ENCODE measurements around the gene GSG1L.

Gene GSG1L

DNA sequence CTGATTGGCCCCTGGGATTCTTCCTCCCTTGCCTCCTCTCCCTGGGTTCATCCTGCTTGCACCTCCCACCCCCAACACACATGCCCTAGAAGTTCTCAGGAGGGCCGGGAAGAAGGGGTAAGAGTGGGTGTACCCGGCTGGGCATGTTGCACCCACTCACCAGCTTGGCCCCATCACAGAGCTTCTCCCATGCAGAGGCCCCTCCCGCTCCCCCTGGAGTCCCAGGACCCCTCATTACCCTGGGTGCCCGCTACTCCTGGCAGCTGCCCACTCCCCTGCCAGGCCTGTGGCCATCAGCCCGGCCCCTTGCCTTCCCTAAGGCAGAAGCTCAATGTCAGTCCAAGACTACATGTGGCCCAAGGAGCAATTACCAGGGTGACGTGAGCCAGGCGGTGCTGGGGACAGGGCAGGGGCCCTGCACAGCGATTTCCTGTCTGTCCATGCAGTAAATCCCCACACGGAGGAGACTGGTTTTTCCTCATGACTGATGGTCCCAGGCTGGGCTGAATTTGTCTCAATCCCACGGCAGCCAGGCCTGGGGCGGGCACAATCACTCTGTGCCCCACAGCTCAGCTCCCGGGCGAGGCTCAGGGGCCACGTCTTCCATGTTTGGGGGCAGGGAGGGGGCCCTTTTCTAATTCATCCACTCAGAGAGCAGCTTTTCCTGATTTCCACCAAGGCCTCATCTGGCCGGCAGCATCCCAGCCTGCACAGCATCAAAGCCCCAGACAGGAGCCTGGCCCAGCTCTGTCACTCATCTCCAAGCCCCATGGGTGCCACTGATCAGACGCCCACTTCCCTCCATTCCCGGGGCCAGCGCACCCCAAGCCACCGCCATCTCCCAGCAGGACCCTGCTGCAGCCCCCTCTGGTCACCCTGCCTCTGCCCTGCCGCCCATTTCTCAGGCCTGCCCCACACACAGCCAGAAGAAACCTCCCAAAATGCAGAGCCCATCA lies 278.9 kb downstream of the GSG1L start:
- FAIRE-seq = no peak

DNA sequence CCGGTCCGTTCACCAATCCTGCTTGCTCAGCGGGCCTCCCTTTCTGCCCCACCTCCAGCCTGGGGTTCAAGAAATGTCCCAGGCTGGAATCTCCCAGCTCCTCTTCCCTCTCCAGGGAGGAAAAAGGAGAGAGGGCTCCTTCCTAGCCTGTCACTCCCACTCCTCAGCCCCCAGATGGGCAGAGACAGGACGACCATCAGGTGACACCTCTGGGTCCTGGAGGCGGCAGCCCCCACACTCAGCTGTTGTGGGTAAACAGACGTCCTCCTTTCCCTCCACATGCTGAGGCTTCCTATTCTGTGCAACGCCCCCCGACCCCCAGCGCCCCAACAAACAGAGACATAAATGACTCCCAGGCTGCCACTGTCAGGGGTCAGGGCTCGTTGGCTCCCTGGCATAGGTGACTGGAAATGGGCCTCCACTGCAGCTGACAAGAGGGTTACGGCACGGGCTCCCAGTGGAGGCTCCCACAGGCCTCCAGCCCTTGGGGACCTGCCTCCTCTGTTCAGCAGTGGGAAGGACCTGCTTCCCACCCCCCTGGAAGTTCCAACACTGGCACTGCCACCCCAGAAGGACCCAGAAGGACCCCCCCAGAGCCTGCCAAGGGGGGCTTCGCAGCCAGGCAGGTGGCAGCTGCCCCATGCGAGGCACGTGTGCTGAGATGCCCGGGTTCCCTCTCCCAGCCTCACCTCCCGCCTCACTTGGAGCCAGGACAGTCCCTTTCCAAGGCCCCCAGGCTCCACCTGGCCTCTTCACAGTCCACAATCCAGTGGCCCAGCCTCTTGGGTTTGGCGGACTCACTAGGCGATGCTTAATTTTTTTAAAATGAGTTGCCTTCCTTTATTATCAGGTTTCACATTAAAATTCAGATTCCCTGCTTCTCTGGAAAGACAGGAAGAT lies 281.3 kb downstream of the GSG1L start:
- no peak for FAIRE-seq

DNA sequence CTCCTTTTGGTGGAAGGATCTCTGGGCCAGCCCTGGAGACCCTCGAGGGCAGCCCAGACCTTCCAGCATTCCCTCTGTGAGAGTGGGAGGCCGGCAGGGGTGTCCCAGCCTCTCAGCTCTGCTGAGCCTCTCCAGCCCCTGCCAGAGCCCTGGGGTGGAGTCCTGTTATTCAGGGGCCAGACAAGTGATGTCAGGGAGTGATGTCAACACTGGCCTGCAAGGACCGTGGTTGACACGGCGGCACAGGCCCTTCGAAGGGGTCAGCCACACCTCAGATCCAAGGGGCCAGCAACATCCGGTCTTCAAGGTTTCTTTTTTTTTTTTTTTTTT lies 282.4 kb downstream of the GSG1L start:
- no peak for FAIRE-seq

DNA sequence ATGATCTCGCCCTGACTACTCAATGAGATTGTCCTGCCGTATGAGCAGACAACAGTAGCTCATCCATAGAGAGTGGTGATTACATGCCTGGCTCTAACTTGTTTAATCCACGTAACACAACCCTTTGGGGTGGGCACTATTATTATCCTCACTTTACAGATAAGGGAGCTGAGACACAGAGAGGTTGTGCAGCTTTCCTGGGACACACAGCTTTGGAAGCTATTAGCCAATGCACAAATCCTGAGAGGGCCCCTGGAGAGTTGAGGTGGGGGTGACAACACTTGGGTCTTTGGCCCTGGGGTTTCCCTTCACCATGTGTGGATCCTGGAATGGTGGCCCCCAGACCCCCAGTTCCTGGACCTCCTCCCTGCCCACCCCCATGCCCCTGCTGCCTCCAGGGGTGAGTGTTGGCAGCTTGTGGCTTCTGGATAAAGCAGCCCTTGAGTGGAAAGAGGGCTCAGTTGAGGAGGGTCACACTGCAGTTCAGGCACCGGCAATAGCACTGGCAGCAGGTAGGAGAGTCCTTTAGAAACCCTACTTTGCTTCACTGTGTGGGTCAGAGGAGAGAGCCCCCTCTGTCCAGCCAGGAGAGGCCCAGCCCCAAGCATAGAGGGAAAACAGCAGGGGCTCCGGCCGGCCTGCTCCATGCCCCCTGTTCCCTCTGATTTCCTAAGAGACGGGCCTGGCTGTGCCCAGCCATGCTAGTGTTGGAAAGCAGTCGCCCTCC lies 282.9 kb downstream of the GSG1L start:
- FAIRE-seq = no peak

DNA sequence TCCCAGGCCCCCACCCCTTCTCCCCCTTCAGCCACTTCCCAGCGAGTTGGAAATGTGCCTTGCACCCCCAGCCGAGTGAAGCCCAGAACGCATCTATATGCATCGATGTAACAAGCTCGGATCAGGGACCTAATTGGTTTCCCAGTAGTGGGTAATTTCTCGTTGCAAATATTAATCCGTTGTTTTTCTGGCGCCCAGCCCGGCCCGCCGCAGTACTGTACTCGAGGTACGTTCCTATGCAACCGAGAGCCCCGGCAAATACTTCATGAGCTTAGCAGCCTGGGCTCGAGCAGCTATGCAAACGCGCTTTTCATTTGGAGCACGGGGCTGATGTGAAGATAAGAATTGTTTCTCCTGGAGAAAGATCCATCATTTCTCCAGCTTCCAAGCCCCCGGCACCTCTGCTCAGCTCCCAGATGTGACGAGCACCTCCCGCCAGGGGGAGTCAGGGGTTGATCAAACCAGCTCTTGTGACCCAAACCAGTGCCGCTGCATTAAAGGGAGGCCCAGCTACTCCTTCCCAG lies 283.8 kb downstream of the GSG1L start:
- FAIRE-seq = no peak

DNA sequence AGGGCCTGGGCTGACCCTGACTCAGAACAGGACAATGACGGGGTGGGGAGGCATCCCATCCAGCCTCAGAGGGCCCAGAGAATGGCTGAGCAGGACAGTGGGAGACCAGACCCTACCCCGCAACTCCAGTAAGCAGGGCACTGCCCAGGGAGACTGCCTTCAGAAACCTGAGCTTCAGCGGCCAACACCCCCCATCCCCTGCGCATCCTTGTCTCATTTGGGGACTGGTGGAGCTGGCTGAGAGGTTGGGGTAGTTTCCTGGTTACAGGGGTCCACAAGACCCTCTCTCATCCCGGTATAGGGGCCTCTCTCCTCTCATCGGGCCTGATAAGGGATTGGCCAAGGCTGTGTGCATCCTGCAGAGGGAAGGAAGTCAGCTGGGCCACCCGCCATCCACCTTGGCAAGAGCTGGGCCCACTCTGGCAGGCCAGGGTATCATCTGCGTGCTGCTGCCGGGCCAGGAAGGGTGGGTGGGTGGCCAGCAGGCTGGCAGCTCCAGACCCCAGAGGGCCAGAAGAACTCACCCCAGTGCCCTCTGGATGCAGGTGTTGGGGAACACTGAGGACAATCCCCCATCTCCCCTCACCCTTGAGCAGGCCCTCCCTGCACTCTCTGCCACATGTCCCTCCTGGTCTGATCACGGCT lies 284.5 kb downstream of the GSG1L start:
- FAIRE-seq = no peak

DNA sequence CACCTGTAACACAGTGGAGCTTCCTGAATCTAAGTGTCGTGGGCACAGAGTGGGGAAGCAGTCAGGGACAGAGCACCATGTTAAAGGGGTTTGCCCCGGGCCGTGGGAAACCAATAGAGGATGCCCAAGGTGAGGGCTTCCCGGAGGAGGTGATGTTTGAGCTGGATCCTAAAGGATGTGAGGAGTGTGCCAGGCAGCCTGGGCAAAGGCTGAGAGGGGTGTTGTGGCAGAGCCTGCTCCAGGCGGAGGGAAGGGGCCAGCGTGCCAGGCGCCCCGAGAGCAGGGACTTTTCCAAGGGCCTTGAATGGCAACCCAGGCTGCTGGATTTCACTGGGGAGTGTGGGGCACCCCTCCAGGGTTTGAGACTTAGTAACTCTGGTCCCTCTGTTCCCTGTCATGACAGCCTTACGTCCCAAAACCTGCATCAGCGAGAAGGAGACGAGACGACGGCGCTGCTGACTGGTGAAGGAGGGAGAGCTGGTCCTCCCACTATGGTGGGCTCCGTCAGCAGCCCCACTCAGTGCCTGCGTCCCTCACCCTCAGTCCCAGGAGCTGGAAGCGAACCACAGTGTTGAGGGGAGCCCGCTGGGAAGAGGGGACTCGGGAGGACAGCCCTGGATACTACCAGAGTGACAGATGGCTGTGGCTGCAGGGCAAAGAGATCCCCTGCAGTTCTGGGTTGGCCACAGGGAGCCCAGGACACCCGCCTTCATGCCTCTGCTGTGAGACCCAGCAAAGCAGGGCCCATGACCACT lies 285.2 kb downstream of the GSG1L start:
- FAIRE-seq = no peak

DNA sequence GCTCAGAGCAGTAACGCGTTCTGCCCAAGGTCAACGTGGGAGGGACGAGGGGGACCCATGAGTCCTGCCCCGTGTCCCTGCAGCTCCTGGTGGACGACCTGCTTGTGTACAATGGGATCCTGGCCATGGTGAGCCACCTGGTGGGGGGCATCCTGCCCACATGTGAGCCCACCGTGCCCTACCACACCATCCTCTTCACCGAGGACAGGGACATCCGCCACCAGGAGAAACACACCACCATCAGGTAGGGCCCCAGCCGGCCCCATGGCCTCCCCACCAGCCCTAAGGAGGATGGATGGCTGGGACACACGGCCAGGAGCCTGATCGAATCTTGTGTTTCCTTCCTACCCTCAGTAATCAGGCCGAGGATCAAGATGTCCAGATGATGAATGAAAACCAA lies 286.0 kb downstream of the GSG1L start:
- no peak for FAIRE-seq

DNA sequence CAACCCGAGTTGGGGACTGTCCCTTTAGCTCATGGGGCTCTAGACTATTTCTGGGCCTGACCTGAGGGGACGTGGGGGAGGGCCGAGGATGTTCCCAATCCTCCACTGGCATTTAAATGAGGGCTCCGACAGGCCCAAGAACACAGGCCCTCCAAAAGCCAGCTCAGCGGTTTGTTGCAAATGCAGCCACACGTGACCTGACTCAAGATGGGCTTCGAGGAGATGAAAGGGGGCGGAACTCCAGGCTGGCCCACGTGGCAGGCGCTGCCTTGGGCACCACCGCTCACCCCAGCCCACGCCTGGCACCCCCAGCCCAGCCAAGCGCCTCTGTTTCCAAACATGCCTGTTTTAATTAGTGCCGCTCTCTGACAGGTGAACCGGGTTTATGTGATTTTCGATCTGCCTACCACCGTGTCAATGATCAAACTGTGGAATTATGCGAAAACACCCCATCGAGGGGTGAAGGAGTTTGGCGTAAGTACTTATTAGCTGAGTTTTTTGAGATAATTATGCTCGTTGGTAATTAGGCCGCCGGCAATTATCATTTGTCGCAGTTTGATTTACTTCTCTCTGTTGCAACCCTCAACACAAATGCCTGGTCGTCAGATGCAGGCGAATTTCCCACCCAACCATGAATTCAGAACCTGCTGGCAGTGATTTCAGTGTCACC lies 286.8 kb downstream of the GSG1L start:
- FAIRE-seq = no peak

DNA sequence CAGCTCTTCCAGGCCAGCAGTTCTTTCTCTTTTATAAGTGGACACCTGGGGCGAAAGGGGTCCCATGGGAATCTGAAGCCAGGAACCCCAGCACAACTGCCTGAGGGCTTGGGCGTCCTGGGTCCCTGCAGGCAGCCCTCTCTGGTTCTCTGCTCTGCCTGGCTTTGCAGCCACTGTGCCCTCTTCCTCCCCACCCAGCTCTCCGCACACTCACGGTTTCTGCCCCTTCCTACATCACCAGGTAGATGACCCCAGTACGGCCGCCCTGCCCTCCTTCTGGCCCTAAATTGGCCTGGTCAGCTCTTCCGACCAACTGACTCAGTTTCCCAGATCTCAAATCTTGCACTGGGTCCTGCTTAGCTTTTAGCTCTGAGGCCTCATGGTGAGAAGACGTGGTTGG lies 288.3 kb downstream of the GSG1L start:
- no peak for FAIRE-seq

DNA sequence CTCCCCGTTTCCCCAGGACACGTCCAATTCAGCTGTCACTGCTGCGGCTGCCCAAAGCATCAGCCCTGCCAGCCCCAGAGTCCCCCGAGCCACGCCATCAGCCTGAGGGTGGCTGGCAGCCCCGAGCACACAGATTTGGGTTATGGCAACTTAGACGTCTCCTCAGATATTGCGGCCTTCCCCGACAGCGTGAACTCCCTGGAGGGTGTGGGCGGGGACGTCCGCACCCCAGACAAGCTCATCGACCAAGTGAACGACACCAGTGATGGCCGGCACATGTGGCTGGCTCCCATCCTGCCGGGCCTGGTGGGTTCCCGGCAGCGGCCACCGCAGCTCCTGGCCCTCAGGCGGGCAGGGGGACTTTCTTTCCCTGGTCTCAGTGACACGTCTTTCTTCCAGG lies 288.7 kb downstream of the GSG1L start:
- FAIRE-seq = no peak

DNA sequence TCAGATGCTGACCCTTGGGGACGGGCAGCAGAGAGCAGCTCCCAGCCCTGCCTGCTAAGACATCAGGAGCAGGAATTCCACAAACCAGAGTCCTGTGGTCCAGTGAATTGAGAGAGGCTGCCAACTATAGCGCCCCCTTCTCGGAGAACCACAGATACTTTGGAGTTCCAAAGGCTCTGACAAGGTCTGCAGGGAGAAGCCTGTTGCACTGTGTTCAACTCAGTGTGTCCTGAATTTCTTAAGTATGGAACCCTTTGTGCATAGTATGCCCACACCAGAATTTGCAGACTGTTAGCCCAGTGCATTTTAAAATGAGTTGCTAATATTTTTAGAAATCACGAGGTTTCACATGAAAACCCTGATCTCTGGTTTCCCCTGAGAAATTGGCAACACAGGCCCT lies 290.2 kb downstream of the GSG1L start:
- no peak for FAIRE-seq

DNA sequence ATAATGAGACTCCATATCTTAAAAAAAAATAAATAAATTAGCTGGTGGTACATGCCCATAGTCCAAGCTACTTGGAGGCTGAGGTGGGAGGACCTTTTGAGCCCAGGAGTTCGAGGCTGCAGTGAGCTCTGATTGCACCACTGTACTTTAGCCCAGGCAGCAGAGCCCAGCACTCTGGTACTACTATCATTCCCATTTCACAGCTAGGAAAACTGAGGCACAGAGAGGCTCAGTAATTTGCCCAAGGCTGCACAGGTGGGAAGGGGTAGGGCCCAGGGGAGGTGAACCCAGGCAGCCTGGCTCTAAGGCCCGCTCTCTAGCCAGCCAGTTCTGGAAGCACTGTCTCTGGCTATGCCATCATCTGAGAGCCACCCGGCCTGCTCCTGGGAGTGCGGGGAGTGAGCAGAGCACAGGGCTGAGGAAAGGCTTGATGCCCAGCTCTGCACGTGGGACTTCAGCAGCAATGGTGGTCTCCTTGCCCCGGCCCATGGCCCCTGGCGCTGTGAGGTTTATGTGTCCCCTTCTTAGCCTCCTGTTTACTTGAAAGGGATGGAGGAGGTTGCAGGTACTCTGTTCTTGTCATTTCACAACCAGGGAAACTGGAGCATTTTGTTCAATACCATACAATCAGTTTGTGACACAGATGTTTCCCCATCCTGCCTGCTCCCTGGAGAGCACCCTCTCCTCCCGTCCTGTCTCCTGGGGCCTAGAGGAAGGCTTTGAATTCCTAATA lies 291.3 kb downstream of the GSG1L start:
- FAIRE-seq = no peak

DNA sequence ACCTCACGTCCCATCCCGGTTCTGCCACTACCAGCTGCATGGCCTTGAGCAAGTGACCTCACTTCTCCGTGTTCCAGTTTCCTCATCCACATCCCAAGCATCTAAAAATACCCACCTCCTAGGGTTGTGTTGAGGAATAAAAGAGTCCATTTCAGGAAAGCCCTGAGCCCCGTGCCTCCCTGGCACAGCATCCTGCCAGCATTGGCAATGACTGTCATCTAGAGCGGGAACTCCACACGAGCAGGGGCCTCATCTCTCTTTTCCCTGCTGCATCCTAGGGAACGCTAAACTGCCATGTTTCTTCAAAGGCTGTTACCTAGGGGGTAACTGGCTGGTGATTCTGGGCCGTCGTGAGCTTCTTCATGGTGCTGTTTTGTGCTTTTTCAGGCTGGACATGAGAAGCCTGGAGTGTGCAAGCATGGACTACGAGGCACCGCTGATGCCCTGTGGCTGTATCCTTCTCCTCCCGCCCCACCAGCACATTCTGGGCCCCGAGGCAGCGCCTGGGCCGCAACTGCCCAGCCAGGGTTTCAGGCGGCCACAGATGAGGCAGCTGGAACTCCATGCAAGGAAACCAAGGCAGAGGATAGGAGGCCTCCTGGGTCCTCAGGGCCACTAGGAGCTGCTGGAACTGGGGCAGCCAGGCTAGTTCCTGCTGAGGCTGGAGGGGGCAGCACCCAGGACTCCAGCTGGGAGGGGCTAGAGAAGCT lies 292.2 kb downstream of the GSG1L start:
- FAIRE-seq = no peak

DNA sequence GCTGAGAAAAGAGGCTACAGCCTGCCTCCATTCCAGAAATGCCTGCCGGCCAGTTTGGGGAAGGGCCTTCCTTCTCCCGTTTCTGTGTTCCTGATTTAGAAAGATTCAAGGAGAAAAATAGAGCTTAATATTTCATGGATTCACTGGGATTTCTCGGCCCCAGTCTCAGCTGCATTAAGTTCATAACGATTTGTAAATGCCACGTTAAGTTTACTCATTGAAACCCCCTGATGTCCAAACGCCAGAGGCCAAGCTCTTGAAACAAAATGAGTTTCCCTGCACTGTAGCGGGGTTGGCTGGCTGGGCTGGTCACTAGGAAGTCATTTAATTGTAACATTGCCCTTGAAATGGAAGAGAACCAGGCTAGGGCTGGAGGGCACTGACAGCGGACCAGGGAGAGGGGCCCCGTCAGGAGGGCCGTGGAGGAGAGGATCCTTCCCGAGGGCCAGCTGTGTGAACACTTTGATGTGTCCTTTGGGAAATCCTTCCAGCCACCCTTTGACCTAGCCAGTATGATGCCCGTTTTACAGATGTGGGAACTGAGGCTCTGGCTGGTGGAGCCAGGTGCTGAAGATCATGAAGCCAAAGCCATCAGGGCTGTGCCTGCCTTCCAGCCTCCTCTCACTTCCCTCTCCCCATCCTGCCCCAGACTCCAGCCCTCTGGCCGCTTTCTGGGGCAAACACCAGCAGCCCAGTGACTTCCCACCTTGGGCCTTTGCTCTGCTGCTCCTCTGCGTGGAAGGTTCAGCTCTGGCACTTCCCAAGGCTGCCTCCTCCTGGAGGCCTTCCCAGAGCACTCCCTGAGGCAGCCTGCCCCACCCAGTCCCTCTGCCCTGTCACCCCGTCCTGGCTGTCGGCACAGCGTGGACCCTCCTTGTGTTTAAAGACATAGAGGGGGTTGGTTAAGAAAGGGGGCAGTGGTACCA lies 293.0 kb downstream of the GSG1L start:
- FAIRE-seq = no peak

DNA sequence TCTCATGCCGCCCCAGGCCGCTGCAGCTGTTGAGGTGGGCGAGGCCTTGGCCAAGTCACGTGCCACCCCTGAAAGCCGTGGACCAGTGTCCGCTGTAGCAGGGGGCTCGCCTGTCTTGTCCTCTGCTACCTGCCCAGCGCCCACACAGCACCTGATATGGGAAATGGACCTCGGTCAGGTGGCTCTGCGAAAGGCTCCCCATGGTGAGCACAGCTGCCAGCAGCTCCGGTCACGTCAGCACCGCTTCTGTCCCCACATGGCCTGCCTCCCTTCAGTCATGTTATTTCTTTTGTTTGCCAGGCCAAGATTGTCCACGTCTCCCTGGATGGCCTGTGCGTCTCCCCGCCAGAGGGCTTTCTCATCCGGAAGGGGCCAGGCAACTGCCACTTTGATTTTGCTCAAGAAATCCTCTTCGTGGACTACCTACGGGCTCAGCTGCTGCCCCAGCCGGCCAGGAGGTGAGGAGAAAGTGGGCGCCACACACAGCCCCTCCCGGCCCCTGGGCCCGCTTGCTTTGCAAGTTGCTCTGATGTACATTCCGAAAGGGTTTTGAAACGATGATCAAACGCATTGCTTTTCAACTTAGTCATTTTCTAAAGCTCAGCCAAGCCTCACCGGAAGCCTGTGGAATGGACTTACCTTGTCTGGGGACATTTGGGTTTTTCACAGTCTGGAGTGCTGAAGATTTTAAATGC lies 293.8 kb downstream of the GSG1L start:
- no peak for FAIRE-seq

DNA sequence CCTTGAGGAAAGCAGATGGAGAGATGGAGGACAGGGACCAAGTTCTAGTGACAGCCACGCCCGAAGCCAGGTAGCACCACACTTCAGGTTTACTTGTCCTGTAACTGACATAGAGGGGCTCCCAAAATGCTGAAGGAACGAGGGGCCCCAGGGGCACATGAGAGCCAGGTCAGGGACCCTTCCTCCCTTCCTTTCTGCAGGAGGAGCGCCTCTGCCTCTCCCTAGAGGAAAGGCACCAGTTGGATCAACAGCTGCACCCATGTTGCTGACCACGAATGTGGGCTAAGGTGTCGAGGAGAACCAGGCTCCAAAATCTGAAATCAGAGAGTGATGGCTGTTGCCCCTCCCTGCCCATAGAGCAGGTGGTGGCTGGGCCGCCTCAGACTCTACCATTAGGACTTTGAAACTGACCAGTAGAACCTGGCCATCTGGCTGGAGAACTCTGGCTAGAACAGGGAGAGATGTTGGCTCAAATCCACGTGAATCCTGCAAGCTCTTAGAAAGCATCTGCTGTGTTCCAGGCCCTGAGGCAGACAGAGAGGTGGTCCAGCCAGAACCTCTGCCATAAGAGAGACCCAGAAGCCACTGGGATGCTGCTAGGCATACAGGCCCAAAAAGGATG lies 294.8 kb downstream of the GSG1L start:
- FAIRE-seq = no peak
